ENCODE measurements around the gene C1orf21. TPM values are rescaled to one million over a fixed set of nuclear protein-coding genes. Genes with fewer than 3 reads are reported as not detected.

The C1orf21 gene
- total and polyA plus RNA-seq, 5 donors: 57.1 to 93.5 (median 73.4) TPM

GRCh38 chr1:184486761-184487445 is 100.1 kb downstream of the C1orf21 start:
- ATAC-seq (no peak), DNase-seq (no peak)
- peak overlapping the region; percentile 84 for H3K27ac ChIP-seq (ENCODE audit: low read length)
- intact Hi-C loops (cut with DNase I): loop anchor here in 2 of 4 donors (10.0 kb wide), 2 partner anchors 92 to 102 kb away; partner anchors contain the start of gene C1orf21 (in 1 of the 2)
- WGBS: 67% methylated on average over 6 of the region's 6 CpGs
- H3K4me1 ChIP-seq (ENCODE audit: control insufficient read depth, insufficient read depth, low read length): peaks cover 41% of the 10 kb centered on the region
- no peaks in the 10 kb centered on the region for H3K27me3 ChIP-seq (ENCODE audit: control insufficient read depth, insufficient read depth)
- H3K9me3 ChIP-seq (ENCODE audit: control insufficient read depth, low read length): no peaks in the 10 kb centered on the region
- H3K4me3 ChIP-seq (ENCODE audit: low read length): no peak overlapping the region

GRCh38 chr1:184487531-184488193 is 100.8 kb downstream of the C1orf21 start:
- peaks cover 40% of the 10 kb centered on the region for H3K4me1 ChIP-seq (ENCODE audit: control insufficient read depth, insufficient read depth, low read length)

DNA sequence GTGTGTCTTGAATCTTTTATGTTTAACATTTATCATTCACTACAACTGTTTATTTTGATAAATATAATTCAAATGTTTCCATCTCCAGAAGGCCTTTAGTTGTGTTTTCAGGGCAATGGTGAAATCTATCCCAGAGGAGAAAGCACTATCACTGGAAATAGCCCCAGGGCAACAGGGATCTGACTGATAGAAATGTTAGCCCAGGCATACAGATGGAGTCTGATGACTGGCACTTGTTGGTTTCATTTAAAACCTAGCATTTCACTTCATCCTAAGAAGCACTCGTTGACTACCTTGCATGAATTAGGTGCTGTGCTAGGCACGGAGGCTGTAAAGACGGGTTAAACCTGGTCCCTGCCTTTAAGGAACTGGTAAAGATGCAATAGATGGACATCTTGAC is 103.1 kb downstream of the C1orf21 start:
- Histone ChIP-seq H3K9me3 (ENCODE audit: control insufficient read depth, low read length) (no peaks in the 10 kb centered on the region), H3K27ac (ENCODE audit: low read length) (peak overlapping the region; percentile 67), H3K4me1 (ENCODE audit: control insufficient read depth, insufficient read depth, low read length) (peaks cover 29% of the 10 kb centered on the region), H3K4me3 (ENCODE audit: low read length) (no peak overlapping the region), H3K27me3 (ENCODE audit: control insufficient read depth, insufficient read depth) (no peaks in the 10 kb centered on the region)
- no peak for DNase-seq
- WGBS: 97% methylated on average over 3 of the region's 3 CpGs
- intact Hi-C loops (cut with DNase I): loop anchor here in 2 of 4 donors (10.0 kb wide), 2 partner anchors 95 to 105 kb away; partner anchors contain the start of gene C1orf21 (in 1 of the 2)
- no peak for ATAC-seq

More at GRCh38 chr1:184487531-184488193, 100.8 kb downstream of the C1orf21 start:
- intact Hi-C loops (cut with DNase I): loop anchor here in 2 of 4 donors (10.0 kb wide), 2 partner anchors 93 to 103 kb away; partner anchors contain the start of gene C1orf21 (in 1 of the 2)
- ATAC-seq (no peak), DNase-seq (no peak)
- no peaks in the 10 kb centered on the region for H3K9me3 ChIP-seq (ENCODE audit: control insufficient read depth, low read length)
- H3K27me3 ChIP-seq (ENCODE audit: control insufficient read depth, insufficient read depth): no peaks in the 10 kb centered on the region
- no peak overlapping the region for H3K4me3 ChIP-seq (ENCODE audit: low read length)
- WGBS: 78% methylated on average over 5 of the region's 5 CpGs
- H3K27ac ChIP-seq (ENCODE audit: low read length): peak overlapping the region; percentile 84

GRCh38 chr1:184492536-184492935 is 105.7 kb downstream of the C1orf21 start:
- H3K4me3 ChIP-seq (ENCODE audit: low read length): no peak overlapping the region
- DNase-seq: no peak
- H3K4me1 ChIP-seq (ENCODE audit: control insufficient read depth, insufficient read depth, low read length): peaks cover 12% of the 10 kb centered on the region
- peak overlapping the region; percentile 78 for H3K27ac ChIP-seq (ENCODE audit: low read length)
- no peaks in the 10 kb centered on the region for H3K27me3 ChIP-seq (ENCODE audit: control insufficient read depth, insufficient read depth)
- intact Hi-C loops (cut with DNase I): no loop called here
- ATAC-seq: no peak
- no peaks in the 10 kb centered on the region for H3K9me3 ChIP-seq (ENCODE audit: control insufficient read depth, low read length)

DNA sequence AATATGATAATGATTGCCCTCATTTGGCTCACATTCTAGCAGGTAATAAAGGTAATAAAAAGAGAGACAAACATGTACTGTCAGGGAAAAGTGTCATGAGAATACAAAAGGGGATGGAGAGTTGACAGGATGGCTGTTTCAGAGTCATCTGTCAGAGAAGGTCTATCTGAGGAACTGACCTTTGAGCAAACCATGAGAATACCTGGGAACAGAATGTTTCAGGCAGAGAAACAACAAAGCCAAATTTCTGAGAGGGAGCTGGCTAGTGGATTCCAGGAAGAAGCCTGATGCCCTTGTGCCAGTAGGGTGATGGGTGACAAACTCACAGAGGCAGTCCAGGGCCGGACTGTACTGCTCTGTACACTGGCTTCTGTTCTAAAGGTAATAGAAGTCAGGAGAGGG is 107.2 kb downstream of the C1orf21 start:
- intact Hi-C loops (cut with DNase I): no loop called here
- peak overlapping the region; percentile 50 for H3K27ac ChIP-seq (ENCODE audit: low read length)
- DNase-seq (peak in 1 of 3 donors; percentile 23), ATAC-seq (peak; percentile 70 to 75)
- H3K9me3 ChIP-seq (ENCODE audit: control insufficient read depth, low read length): no peaks in the 10 kb centered on the region
- H3K27me3 ChIP-seq (ENCODE audit: control insufficient read depth, insufficient read depth): no peaks in the 10 kb centered on the region
- whole genome bisulfite sequencing: 70% methylated on average over 1 of the region's 1 CpG
- H3K4me3 ChIP-seq (ENCODE audit: low read length): no peak overlapping the region
- peaks cover 9% of the 10 kb centered on the region for H3K4me1 ChIP-seq (ENCODE audit: control insufficient read depth, insufficient read depth, low read length)

GRCh38 chr1:184494929-184495328 is 108.1 kb downstream of the C1orf21 start:
- no peak for ATAC-seq
- H3K4me3 ChIP-seq (ENCODE audit: low read length): no peak overlapping the region
- intact Hi-C loops (cut with DNase I): no loop called here

DNA sequence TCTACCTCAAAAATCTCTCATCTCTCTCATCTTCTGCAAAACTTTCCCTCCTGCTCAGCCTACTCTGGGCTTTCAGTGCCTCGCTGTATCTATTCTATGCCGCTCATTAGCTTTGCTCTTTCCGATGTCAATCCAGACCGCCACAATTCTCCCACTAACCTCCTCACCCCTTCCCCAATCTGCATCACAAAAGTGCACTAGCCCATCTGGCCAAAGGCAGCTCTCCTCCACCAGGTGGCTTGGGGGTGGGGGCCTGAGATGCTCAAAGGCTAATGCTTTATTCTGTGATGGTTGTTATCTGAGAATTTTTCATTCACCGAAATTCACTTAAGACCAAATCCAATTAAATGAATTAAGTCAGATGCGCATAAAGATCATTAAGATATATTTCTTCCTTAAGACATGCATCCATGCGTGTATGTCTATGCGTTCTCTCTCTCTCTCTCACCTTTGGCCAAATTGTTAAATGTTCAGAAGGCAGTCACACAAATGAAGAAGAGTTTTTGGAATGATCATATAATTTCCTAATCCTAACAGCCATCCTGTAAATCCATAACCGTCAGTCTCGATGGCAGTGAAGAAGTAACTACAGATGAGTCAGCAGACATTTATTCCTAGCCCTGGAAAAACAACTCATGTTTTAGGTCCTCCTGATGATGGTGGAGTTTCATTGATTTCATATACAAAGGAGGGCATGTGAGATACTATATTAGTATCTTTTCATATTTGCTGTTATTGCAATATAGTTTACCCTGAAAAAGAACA is 111.3 kb downstream of the C1orf21 start:
- H3K4me1 ChIP-seq (ENCODE audit: control insufficient read depth, insufficient read depth, low read length): peaks cover 3% of the 10 kb centered on the region
- no peak for ATAC-seq

More at GRCh38 chr1:184494929-184495328, 108.1 kb downstream of the C1orf21 start:
- H3K4me1 ChIP-seq (ENCODE audit: control insufficient read depth, insufficient read depth, low read length): peaks cover 8% of the 10 kb centered on the region
- no peaks in the 10 kb centered on the region for H3K9me3 ChIP-seq (ENCODE audit: control insufficient read depth, low read length)
- 87% methylated on average over 4 of the region's 4 CpGs for WGBS
- H3K27ac ChIP-seq (ENCODE audit: low read length): peak overlapping the region; percentile 4
- no peak for DNase-seq
- no peaks in the 10 kb centered on the region for H3K27me3 ChIP-seq (ENCODE audit: control insufficient read depth, insufficient read depth)

GRCh38 chr1:184499616-184500015 is 112.8 kb downstream of the C1orf21 start:
- DNase-seq (no peak), ATAC-seq (peak in 1 of 2 donors; percentile 31)
- Histone ChIP-seq H3K9me3 (ENCODE audit: control insufficient read depth, low read length) (no peaks in the 10 kb centered on the region), H3K27ac (ENCODE audit: low read length) (no peak overlapping the region), H3K4me3 (ENCODE audit: low read length) (no peak overlapping the region), H3K27me3 (ENCODE audit: control insufficient read depth, insufficient read depth) (no peaks in the 10 kb centered on the region), H3K4me1 (ENCODE audit: control insufficient read depth, insufficient read depth, low read length) (peaks cover 7% of the 10 kb centered on the region)
- intact Hi-C loops (cut with DNase I): no loop called here
- WGBS: 79% methylated on average over 1 of the region's 1 CpG

More for the DNA sequence above, 111.3 kb downstream of the C1orf21 start:
- no peaks in the 10 kb centered on the region for H3K27me3 ChIP-seq (ENCODE audit: control insufficient read depth, insufficient read depth)
- DNase-seq: no peak
- WGBS: 92% methylated on average over 10 of the region's 10 CpGs
- H3K9me3 ChIP-seq (ENCODE audit: control insufficient read depth, low read length): no peaks in the 10 kb centered on the region
- no peak overlapping the region for H3K4me3 ChIP-seq (ENCODE audit: low read length)
- intact Hi-C loops (cut with DNase I): no loop called here
- H3K27ac ChIP-seq (ENCODE audit: low read length): no peak overlapping the region

DNA sequence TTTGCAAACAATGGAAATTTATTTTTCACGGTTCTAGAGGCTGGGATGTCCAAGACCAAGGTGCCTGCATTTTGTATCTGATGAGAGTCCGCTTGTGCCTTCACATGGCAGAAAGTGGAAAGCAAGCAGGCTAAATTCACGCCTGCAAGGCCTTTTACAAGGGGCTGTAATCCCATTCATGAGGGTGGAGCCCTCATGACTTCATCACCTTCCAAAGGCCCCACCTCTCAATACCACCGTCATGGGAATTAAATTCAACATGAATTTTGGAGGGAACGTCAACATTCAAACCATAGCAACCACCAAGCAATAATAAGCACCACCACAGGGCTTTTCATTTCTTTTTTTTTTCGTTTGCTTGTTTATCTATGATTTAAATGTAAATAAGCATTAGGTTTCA is 115.3 kb downstream of the C1orf21 start:
- 89% methylated on average over 6 of the region's 6 CpGs for WGBS
- no peaks in the 10 kb centered on the region for H3K9me3 ChIP-seq (ENCODE audit: control insufficient read depth, low read length)
- H3K4me3 ChIP-seq (ENCODE audit: low read length): no peak overlapping the region
- no peak for DNase-seq
- H3K27ac ChIP-seq (ENCODE audit: low read length): no peak overlapping the region
- H3K27me3 ChIP-seq (ENCODE audit: control insufficient read depth, insufficient read depth): no peaks in the 10 kb centered on the region
- ATAC-seq: no peak
- intact Hi-C loops (cut with DNase I): no loop called here
- peaks cover 11% of the 10 kb centered on the region for H3K4me1 ChIP-seq (ENCODE audit: control insufficient read depth, insufficient read depth, low read length)

DNA sequence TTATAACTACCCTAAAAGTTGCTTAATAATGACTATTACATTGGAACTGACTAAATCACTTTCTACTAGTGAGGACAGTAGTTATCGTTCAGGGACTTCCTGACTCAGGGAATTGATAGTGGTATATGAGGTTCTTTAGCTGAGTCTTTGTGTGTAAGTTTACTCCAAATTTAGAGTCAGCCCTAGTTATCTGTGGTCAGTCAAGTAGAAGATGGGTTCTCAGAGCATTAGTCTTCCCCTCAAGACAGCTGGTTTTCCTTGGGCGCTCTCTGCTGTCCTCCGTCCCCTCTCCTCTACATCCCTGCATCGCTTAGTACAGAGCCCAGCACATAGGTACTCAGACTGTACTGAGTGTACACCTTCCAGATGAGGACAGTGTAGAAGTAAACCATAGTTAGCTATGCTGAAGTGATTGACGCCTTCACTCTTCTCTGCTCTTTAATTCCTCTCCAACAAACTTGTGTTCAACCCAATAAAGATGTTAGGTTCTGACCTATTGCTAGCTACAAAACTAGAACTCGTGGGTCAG is 116.5 kb downstream of the C1orf21 start:
- peaks cover 13% of the 10 kb centered on the region for H3K4me1 ChIP-seq (ENCODE audit: control insufficient read depth, insufficient read depth, low read length)
- H3K4me3 ChIP-seq (ENCODE audit: low read length): no peak overlapping the region
- intact Hi-C loops (cut with DNase I): no loop called here
- H3K9me3 ChIP-seq (ENCODE audit: control insufficient read depth, low read length): no peaks in the 10 kb centered on the region
- 82% methylated on average over 6 of the region's 6 CpGs for WGBS
- DNase-seq (no peak), ATAC-seq (peak; percentile 38 to 43)
- no peaks in the 10 kb centered on the region for H3K27me3 ChIP-seq (ENCODE audit: control insufficient read depth, insufficient read depth)
- H3K27ac ChIP-seq (ENCODE audit: low read length): peak overlapping the region; percentile 52

Measured in right cardiac atrium (tissue), 5 donors.